HepG2 (cell line): ENCODE results near the gene CMIP. TPM values are rescaled to one million over a fixed set of nuclear protein-coding genes. Genes with fewer than 3 reads are reported as not detected.

ENCODE experiments used
- FOXK2 ChIP-seq: fragments of 450-650 bp; IDR thresholded peaks from 2 replicates; pipeline ENCODE4 v1.6.1; 2016
- HIVEP1 ChIP-seq: sonication (generic); formaldehyde crosslinking; IDR thresholded peaks from 2 replicates; pipeline ENCODE4 v1.4.0; 2020; ENCODE audit warnings: mild to moderate bottlenecking, missing genetic modification reagents
- MAFK ChIP-seq, 2 experiments: IDR thresholded peaks in 1 of 2; conservative IDR thresholded peaks in 1 of 2; 2 replicates each; pipeline ENCODE4 v1.6.1; 2011; ENCODE audit warnings: improper control_type of control experiment in 2 of 2, low read length in 2 of 2
- PAXIP1 ChIP-seq: sonication (generic); formaldehyde crosslinking; conservative IDR thresholded peaks from 2 replicates; pipeline ENCODE4 v1.4.0; 2020; ENCODE audit warnings: mild to moderate bottlenecking, missing genetic modification reagents, moderate library complexity
- SNAI1 ChIP-seq: sonication (generic); formaldehyde crosslinking; IDR thresholded peaks from 2 replicates; pipeline ENCODE4 v1.5.0; 2020; ENCODE audit warnings: mild to moderate bottlenecking, missing genetic modification reagents, borderline replicate concordance
- TBX2 ChIP-seq: sonication (generic); formaldehyde crosslinking; IDR thresholded peaks from 2 replicates; pipeline ENCODE4 v1.5.0; 2020; ENCODE audit warnings: missing genetic modification reagents, mild to moderate bottlenecking, borderline replicate concordance
- ZBTB20 ChIP-seq: sonication (generic); formaldehyde crosslinking; IDR thresholded peaks from 2 replicates; pipeline ENCODE4 v1.8.1; 2023; ENCODE audit warnings: missing genetic modification reagents, low read depth, mild to moderate bottlenecking, borderline replicate concordance
- ZBTB26 ChIP-seq: IDR thresholded peaks from 2 replicates; pipeline ENCODE4 v1.6.1; 2016; ENCODE audit warnings: missing compliant biosample characterization, missing genetic modification reagents, borderline replicate concordance
- ZMYM4 ChIP-seq: sonication (generic); formaldehyde crosslinking; IDR thresholded peaks from 2 replicates; pipeline ENCODE4 v1.8.1; 2023; ENCODE audit warnings: mild to moderate bottlenecking, missing genetic modification reagents
- ZNF350 ChIP-seq: sonication (generic); formaldehyde crosslinking; IDR thresholded peaks from 2 replicates; pipeline ENCODE4 v1.4.0; 2020; ENCODE audit warnings: mild to moderate bottlenecking, low read depth, missing genetic modification reagents, borderline replicate concordance
- ZNF569 ChIP-seq: sonication (generic); formaldehyde crosslinking; IDR thresholded peaks from 2 replicates; pipeline ENCODE4 v1.5.0; 2020; ENCODE audit warnings: mild to moderate bottlenecking, missing genetic modification reagents, moderate library complexity, borderline replicate concordance
- ZNF777 ChIP-seq: sonication (generic); formaldehyde crosslinking; IDR thresholded peaks from 2 replicates; pipeline ENCODE4 v1.4.0; 2020; ENCODE audit warnings: missing genetic modification reagents
- polyA plus RNA-seq, 8 experiments: library from polyadenylated mRNA; depleted of rRNA in 3 of 8; stranded (reverse) in 7 of 8; unstranded in 1 of 8; fragments of >200 nt; fragmentation: Illumina TruSeq in 4 of 8; extraction: Trizol in 4 of 8; gene quantifications; 2 replicates each; pipeline versions ENCODE4 v1.2.1 to v1.2.3, GENCODE V29; 2011 to 2016; ENCODE audit warnings: low read depth in 4 of 8, missing spikeins in 1 of 8, mixed read lengths in 1 of 8; ENCODE audit not compliant: insufficient read depth in 1 of 8
- total RNA-seq, 5 experiments: library from RNA; depleted of rRNA; stranded (reverse); fragments of >200 nt; fragmentation: Illumina TruSeq; extraction: Trizol; gene quantifications; 2 replicates each; pipeline ENCODE4 v1.2.3, GENCODE V29; 2016; ENCODE audit warnings: low read depth in 1 of 5
- TF ChIP-seq, protein P1 (sequence below): sonication (generic); formaldehyde crosslinking; IDR thresholded peaks from 2 replicates; pipeline ENCODE4 v1.8.0; 2022; ENCODE audit warnings: missing genetic modification reagents, mild to moderate bottlenecking, inconsistent platforms, borderline replicate concordance
- TF ChIP-seq, protein P2 (sequence below): fragments of 450-650 bp; IDR thresholded peaks from 2 replicates; pipeline ENCODE4 v1.6.1; 2016
- TF ChIP-seq, protein P3 (sequence below): sonication (generic); formaldehyde crosslinking; IDR thresholded peaks from 2 replicates; pipeline ENCODE4 v1.5.1; 2020; ENCODE audit warnings: missing genetic modification reagents, mild to moderate bottlenecking, borderline replicate concordance

CMIP gene
- total and polyA plus RNA-seq, 2 of the 13 experiments (the other 11 are each of a cell fraction or from before 2014, with no cell fraction given): 10.9 to 18.1 TPM

DNA sequence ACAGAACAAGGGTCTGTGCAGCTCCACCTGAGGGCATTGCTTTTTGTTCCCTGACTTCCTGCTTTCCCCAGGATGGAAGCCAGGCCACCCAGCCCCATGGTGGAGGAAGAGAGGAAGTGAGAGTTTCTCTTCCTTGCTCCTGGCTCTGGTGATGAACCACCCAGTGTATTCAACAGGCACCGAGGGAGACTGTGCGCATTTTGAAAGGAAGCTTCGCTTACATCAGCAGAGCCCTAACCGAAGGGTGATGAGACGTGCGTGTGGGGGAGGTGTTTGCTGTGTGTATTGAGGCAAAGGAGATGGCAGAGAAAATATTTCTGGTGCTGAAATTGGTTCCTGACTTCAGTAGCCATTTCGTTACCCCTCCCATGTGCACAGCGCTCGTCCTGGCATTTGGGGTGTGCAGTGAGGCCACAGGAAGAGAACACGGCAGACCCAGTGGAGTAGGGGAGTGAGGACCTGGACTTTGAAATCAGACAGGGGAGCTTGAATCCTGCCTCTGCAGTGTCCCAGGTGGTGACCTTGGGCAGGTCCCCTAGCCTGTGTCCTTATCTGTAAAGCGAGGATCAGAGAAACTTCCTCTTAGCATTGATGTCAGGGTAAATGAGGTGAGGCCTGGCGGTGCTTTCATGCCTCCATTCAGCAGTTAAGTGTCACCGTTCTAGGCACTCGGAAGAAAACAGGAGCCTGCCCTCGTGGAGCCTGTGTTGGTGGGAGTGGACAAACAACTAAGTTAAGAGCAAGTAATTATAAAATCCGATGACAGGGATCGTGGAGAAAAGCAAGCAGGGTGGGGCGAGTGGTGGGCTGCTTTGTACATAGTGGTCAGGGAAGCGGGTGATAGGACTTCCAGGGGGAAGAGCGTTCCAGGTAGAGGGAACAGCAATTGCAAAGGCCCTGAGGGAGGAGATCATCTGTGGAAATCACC, 7.4 kb downstream of the CMIP start (continued):
- TF ChIP-seq ZMYM4 (CRISPR knock-in tag) (peak; percentile 94), ZBTB20 (CRISPR knock-in tag) (peak; percentile 93), MAFK (conservative IDR thresholded peaks at IDR 0.05 in 1 of 2, IDR thresholded peaks at IDR 0.05 in 1 of 2; ENCODE audit: low read length in 2 of 2) (0 out of 4 replicates have a peak, but pooled peaks have one; percentile 0 to 4), ZNF350 (CRISPR knock-in tag) (peak; percentile 99), PAXIP1 (CRISPR knock-in tag) (peak; percentile 99), ZNF569 (CRISPR knock-in tag) (peak; percentile 88; the same call in 1 of the 2 replicates), FOXK2 (peak; percentile 85), ZNF777 (CRISPR knock-in tag) (peak; percentile 65; the same call in 1 of the 2 replicates), SNAI1 (CRISPR knock-in tag) (peak; percentile 93; the same call in 1 of the 2 replicates), HIVEP1 (CRISPR knock-in tag) (peak; percentile 96), ZBTB26 (CRISPR knock-in tag) (no peak; the same call in none of the 2 replicates), TBX2 (CRISPR knock-in tag) (peak; percentile 99)
- TF ChIP-seq, protein P1, sequence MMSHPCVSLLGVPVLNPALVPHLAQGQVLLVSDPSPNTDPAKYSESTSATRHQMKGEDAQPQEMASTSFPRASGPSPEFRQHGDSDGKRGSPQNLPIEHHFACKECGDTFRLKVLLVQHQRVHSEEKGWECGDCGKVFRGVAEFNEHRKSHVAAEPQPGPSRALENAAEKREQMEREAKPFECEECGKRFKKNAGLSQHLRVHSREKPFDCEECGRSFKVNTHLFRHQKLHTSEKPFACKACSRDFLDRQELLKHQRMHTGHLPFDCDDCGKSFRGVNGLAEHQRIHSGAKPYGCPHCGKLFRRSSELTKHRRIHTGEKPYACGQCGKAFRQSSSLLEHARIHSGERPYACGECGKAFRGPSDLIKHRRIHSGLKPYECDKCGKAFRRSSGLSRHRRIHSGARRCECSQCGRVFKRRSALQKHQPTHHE (CRISPR knock-in tag): peak; percentile 89; the same call in 1 of the 2 replicates
- TF ChIP-seq, protein P2, sequence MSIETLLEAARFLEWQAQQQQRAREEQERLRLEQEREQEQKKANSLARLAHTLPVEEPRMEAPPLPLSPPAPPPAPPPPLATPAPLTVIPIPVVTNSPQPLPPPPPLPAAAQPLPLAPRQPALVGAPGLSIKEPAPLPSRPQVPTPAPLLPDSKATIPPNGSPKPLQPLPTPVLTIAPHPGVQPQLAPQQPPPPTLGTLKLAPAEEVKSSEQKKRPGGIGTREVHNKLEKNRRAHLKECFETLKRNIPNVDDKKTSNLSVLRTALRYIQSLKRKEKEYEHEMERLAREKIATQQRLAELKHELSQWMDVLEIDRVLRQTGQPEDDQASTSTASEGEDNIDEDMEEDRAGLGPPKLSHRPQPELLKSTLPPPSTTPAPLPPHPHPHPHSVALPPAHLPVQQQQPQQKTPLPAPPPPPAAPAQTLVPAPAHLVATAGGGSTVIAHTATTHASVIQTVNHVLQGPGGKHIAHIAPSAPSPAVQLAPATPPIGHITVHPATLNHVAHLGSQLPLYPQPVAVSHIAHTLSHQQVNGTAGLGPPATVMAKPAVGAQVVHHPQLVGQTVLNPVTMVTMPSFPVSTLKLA: peak; percentile 88
- TF ChIP-seq, protein P3, sequence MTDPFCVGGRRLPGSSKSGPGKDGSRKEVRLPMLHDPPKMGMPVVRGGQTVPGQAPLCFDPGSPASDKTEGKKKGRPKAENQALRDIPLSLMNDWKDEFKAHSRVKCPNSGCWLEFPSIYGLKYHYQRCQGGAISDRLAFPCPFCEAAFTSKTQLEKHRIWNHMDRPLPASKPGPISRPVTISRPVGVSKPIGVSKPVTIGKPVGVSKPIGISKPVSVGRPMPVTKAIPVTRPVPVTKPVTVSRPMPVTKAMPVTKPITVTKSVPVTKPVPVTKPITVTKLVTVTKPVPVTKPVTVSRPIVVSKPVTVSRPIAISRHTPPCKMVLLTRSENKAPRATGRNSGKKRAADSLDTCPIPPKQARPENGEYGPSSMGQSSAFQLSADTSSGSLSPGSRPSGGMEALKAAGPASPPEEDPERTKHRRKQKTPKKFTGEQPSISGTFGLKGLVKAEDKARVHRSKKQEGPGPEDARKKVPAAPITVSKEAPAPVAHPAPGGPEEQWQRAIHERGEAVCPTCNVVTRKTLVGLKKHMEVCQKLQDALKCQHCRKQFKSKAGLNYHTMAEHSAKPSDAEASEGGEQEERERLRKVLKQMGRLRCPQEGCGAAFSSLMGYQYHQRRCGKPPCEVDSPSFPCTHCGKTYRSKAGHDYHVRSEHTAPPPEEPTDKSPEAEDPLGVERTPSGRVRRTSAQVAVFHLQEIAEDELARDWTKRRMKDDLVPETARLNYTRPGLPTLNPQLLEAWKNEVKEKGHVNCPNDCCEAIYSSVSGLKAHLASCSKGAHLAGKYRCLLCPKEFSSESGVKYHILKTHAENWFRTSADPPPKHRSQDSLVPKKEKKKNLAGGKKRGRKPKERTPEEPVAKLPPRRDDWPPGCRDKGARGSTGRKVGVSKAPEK (CRISPR knock-in tag): peak; percentile 71; the same call in 1 of the 2 replicates
